Dedifferentiated amniotic fluid mesenchymal stem cell (primary cell): ENCODE results near the gene CRB3.

Source experiments
- DNase-seq: peaks from one replicate; pipeline ENCODE4 v3.0.0-alpha.2; 2016; ENCODE audit errors: extremely low spot score

CRB3 gene

GRCh38 chr19:6466526-6467248, 2.6 kb downstream of the CRB3 start:
- DNase-seq: no peak

- DNase-seq: no peak
Observed at GRCh38 chr19:6467384-6467783, 3.3 kb downstream of the CRB3 start.

GRCh38 chr19:6470173-6470572, 6.1 kb downstream of the CRB3 start:
- DNase-seq: no peak

GRCh38 chr19:6471076-6471475, 7.0 kb downstream of the CRB3 start:
- no peak for DNase-seq

- DNase-seq: no peak
Observed at GRCh38 chr19:6472713-6473112, 8.6 kb downstream of the CRB3 start.

- no peak for DNase-seq
Observed at GRCh38 chr19:6473647-6474046, 9.6 kb downstream of the CRB3 start.

- no peak for DNase-seq
Observed at GRCh38 chr19:6475321-6476108, 11.4 kb downstream of the CRB3 start.

GRCh38 chr19:6476155-6476895, 12.3 kb downstream of the CRB3 start:
- no peak for DNase-seq

GRCh38 chr19:6476896-6477431, 12.9 kb downstream of the CRB3 start:
- no peak for DNase-seq

- no peak for DNase-seq
Observed at GRCh38 chr19:6478815-6479214, 14.7 kb downstream of the CRB3 start.

- no peak for DNase-seq
Observed at GRCh38 chr19:6479836-6480398, 15.8 kb downstream of the CRB3 start.

GRCh38 chr19:6480848-6481415, 16.9 kb downstream of the CRB3 start:
- no peak for DNase-seq

GRCh38 chr19:6481541-6482342, 17.7 kb downstream of the CRB3 start, which contains the start of gene DENND1C:
DENND1C (minus strand) TSS chr19:6481787; CDS start chr19:6481695, 92 bp downstream.
- DNase-seq: no peak

GRCh38 chr19:6482343-6482686, 18.2 kb downstream of the CRB3 start:
- no peak for DNase-seq

GRCh38 chr19:6483235-6483634, 19.2 kb downstream of the CRB3 start:
- DNase-seq: no peak

- DNase-seq: no peak
Observed at GRCh38 chr19:6484230-6484629, 20.2 kb downstream of the CRB3 start.

- no peak for DNase-seq
Observed at GRCh38 chr19:6484831-6485230, 20.8 kb downstream of the CRB3 start.

- no peak for DNase-seq
Observed at GRCh38 chr19:6489278-6490061, 25.4 kb downstream of the CRB3 start.

- DNase-seq: no peak
Observed at GRCh38 chr19:6490134-6490533, 26.1 kb downstream of the CRB3 start.
